CD14-positive monocyte (primary cell): ENCODE data around the gene GBX1. TPM values are rescaled to one million over a fixed set of nuclear protein-coding genes. Genes with fewer than 3 reads are reported as not detected.

Source experiments
- DNase-seq, 3 donors: peaks; one replicate each; pipeline ENCODE4 v3.0.0-alpha.2; 2011 to 2022
- H2AFZ ChIP-seq: 2 replicates; pipeline ENCODE4 v1.6.0; 2012; ENCODE audit warnings: mild to moderate bottlenecking, low read depth, low read length, inconsistent platforms; ENCODE audit not compliant: insufficient read depth, poor library complexity, severe bottlenecking
- H3K27ac ChIP-seq, 2 donors: 1 replicate in 1 of 2; 2 replicates in 1 of 2; pipeline ENCODE4 v1.5.1; 2012 to 2013; ENCODE audit warnings: low read length in 2 of 2, control low read depth in 1 of 2, inconsistent platforms in 1 of 2, low read depth in 1 of 2, mild to moderate bottlenecking in 1 of 2
- H3K27me3 ChIP-seq, 2 donors: one replicate each; pipeline versions ENCODE4 v1.6.0 to v1.6.1; 2011 to 2013; ENCODE audit warnings: low read length in 2 of 2; ENCODE audit not compliant: control insufficient read depth in 2 of 2, insufficient read depth in 2 of 2
- H3K36me3 ChIP-seq, 2 donors: replicated peaks in 1 of 2; 1 replicate in 1 of 2; 2 replicates in 1 of 2; pipeline versions ENCODE4 v1.5.1 to v1.6.1; 2012 to 2013; ENCODE audit warnings: low read length in 2 of 2, control low read depth in 1 of 2, inconsistent platforms in 1 of 2, mild to moderate bottlenecking in 1 of 2; ENCODE audit not compliant: insufficient read depth in 2 of 2, control insufficient read depth in 1 of 2
- H3K4me1 ChIP-seq, 2 donors: 1 replicate in 1 of 2; 2 replicates in 1 of 2; pipeline versions ENCODE4 v1.5.1 to v1.6.1; 2012 to 2013; ENCODE audit warnings: low read length in 2 of 2, control low read depth in 1 of 2, inconsistent platforms in 1 of 2, mild to moderate bottlenecking in 1 of 2, moderate library complexity in 1 of 2; ENCODE audit not compliant: insufficient read depth in 2 of 2, control insufficient read depth in 1 of 2
- H3K4me2 ChIP-seq: replicated peaks from 2 replicates; pipeline ENCODE3; 2012; ENCODE audit warnings: low read length, moderate library complexity, mild to moderate bottlenecking; ENCODE audit not compliant: poor library complexity, severe bottlenecking; ENCODE audit errors: extremely low read depth
- H3K4me3 ChIP-seq, 3 experiments: fragments of 200-600 bp in 1 of 3; sonication (generic) in 1 of 3; replicated peaks in 1 of 3; 1 replicate in 2 of 3; 2 replicates in 1 of 3; pipeline ENCODE4 v1.5.1; 2011 to 2013; ENCODE audit warnings: low read length in 3 of 3, mild to moderate bottlenecking in 3 of 3, control low read depth in 2 of 3, low read depth in 2 of 3, inconsistent platforms in 1 of 3, moderate library complexity in 1 of 3
- H3K79me2 ChIP-seq: 2 replicates; pipeline ENCODE4 v1.6.0; 2012; ENCODE audit warnings: mild to moderate bottlenecking, control low read depth, inconsistent platforms, low read length, moderate library complexity; ENCODE audit not compliant: insufficient read depth
- H3K9ac ChIP-seq: 2 replicates; pipeline ENCODE4 v1.6.0; 2017; ENCODE audit warnings: low read length, mild to moderate bottlenecking; ENCODE audit not compliant: insufficient read depth, poor library complexity, severe bottlenecking
- H3K9me3 ChIP-seq, 2 donors: replicated peaks in 1 of 2; 1 replicate in 1 of 2; 2 replicates in 1 of 2; pipeline versions ENCODE4 v1.5.1 to v1.6.1; 2012 to 2013; ENCODE audit warnings: low read length in 2 of 2, control low read depth in 1 of 2; ENCODE audit not compliant: control insufficient read depth in 1 of 2, insufficient read depth in 1 of 2
- H4K20me1 ChIP-seq: 2 replicates; pipeline ENCODE4 v1.6.0; 2012; ENCODE audit warnings: mild to moderate bottlenecking, low read length, control low read depth, moderate library complexity; ENCODE audit not compliant: insufficient read depth
- H3K27ac Mint-ChIP-seq, 7 donors: one replicate each; pipeline ENCODE4 v1.8.0; 2020; ENCODE audit warnings: mild to moderate bottlenecking in 7 of 7, mixed read lengths in 7 of 7, moderate library complexity in 6 of 7, inconsistent platforms in 2 of 7
- H3K27me3 Mint-ChIP-seq, 3 donors: one replicate each; pipeline ENCODE4 v1.8.0; 2021 to 2022; ENCODE audit warnings: low read depth in 3 of 3, mild to moderate bottlenecking in 3 of 3, mixed read lengths in 3 of 3, moderate library complexity in 3 of 3, inconsistent platforms in 1 of 3
- H3K36me3 Mint-ChIP-seq, 2 donors: one replicate each; pipeline ENCODE4 v1.8.0; 2020; ENCODE audit warnings: mixed read lengths in 2 of 2, inconsistent platforms in 1 of 2, mild to moderate bottlenecking in 1 of 2
- H3K4me1 Mint-ChIP-seq: one replicate; pipeline ENCODE4 v1.8.0; 2020; ENCODE audit warnings: mild to moderate bottlenecking, mixed read lengths
- H3K4me3 Mint-ChIP-seq, 2 donors: one replicate each; pipeline ENCODE4 v1.8.0; 2020; ENCODE audit warnings: mild to moderate bottlenecking in 2 of 2, mixed read lengths in 2 of 2, moderate library complexity in 1 of 2
- H3K9me3 Mint-ChIP-seq, 7 donors: one replicate each; pipeline ENCODE4 v1.8.0; 2020 to 2022; ENCODE audit warnings: mixed read lengths in 7 of 7, mild to moderate bottlenecking in 6 of 7, moderate library complexity in 6 of 7, inconsistent platforms in 2 of 7
- WGBS: methylation state at CpG from one replicate; pipeline ENCODE4 v1.1.5; 2013; ENCODE audit warnings: missing lambda C conversion rate; ENCODE audit not compliant: insufficient coverage; 5-methylcytosine and 5-hydroxymethylcytosine counted together
- intact Hi-C, 2 donors: fragments of 100-400 bp; cut with micrococcal nuclease; formaldehyde crosslinking; loops; one replicate each; pipeline versions ENCODE4 v1.15.0 to v1.15.1; 2023
- polyA plus RNA-seq, 3 donors: library from polyadenylated mRNA; depleted of rRNA in 1 of 3; unstranded in 2 of 3; stranded (reverse) in 1 of 3; fragments of 300-500 nt in 2 of 3; fragments of >200 nt in 1 of 3; fragmentation: Illumina TruSeq in 2 of 3; gene quantifications; 1 replicate in 2 of 3; 2 replicates in 1 of 3; pipeline ENCODE4 v1.2.3, GENCODE V29; 2012 to 2021
- TF ChIP-seq, protein P1 (sequence below): fragments of 200-600 bp; IDR thresholded peaks from one replicate; pipeline ENCODE4 v1.8.0; 2022; ENCODE audit warnings: antibody characterized with exemption, mild to moderate bottlenecking

The GBX1 gene
- polyA plus RNA-seq, 3 donors = not detected

DNA sequence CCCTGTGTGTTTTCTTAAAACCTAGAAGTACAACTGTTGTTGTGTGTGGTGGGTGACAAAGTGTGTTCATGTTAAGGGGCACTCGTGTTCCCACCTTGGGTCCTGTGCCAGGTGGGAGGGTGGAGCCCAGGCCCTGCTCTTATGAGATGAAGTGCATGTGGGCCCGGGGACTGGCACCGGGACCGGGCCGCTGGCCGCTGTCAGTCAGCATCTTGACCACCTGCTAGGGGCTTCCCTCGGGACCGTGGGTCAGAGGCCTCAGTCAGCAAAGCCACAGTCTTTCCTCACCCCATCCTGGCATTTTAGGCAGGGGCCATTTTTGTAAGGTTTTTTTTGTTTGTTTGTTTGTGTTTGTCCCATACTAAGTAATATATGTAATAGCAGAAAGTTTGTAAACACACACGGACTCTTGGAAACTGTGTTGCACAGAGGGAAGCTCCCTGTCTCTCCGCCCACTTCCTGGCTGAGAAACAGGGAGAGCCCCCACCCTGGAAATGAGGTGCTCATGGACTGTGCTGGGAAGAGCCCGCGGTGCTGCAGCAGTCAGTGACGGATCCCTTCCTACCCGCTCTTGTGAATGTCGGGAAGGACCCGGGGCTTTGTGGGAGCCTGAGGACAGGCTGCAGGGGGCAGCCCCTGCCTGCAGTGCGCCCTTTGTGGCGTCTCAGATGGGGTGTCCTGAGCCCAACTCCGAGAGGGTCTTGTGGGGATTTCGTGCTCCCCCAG, 67.8 kb downstream of the GBX1 start:
- 92% methylated on average over 15 of the region's 20 CpGs for WGBS

More for the DNA sequence above, 67.8 kb downstream of the GBX1 start:
- DNase-seq = no peak
- Mint-ChIP-seq H3K4me3 (no peak overlapping the region), H3K27ac (no peak overlapping the region), H3K27me3 (no peaks in the 10 kb centered on the region), H3K36me3 (peaks cover 14 to 17% of the 10 kb centered on the region in 2 donors), H3K9me3 (peaks cover 0 to 1% (median 0%) of the 10 kb centered on the region in 7 donors), H3K4me1 (peaks cover 9% of the 10 kb centered on the region)
- no peaks in the 10 kb centered on the region for H3K4me1 ChIP-seq
- intact Hi-C loops = loop anchor here in 1 of 2 donors (10.0 kb wide), 1 partner anchor 65 kb away; no protein-coding TSS in a partner anchor
- H3K9me3 ChIP-seq = no peaks in the 10 kb centered on the region
- H3K27me3 ChIP-seq = no peaks in the 10 kb centered on the region
- no peak overlapping the region for H3K27ac ChIP-seq
- H3K79me2 ChIP-seq = peaks cover 58% of the 10 kb centered on the region
- H3K9ac ChIP-seq = no peak overlapping the region
- H2AFZ ChIP-seq = no peak overlapping the region
- TF ChIP-seq, protein P1, sequence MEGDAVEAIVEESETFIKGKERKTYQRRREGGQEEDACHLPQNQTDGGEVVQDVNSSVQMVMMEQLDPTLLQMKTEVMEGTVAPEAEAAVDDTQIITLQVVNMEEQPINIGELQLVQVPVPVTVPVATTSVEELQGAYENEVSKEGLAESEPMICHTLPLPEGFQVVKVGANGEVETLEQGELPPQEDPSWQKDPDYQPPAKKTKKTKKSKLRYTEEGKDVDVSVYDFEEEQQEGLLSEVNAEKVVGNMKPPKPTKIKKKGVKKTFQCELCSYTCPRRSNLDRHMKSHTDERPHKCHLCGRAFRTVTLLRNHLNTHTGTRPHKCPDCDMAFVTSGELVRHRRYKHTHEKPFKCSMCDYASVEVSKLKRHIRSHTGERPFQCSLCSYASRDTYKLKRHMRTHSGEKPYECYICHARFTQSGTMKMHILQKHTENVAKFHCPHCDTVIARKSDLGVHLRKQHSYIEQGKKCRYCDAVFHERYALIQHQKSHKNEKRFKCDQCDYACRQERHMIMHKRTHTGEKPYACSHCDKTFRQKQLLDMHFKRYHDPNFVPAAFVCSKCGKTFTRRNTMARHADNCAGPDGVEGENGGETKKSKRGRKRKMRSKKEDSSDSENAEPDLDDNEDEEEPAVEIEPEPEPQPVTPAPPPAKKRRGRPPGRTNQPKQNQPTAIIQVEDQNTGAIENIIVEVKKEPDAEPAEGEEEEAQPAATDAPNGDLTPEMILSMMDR = no peak
- no peaks in the 10 kb centered on the region for H3K36me3 ChIP-seq
- no peak overlapping the region for H3K4me3 ChIP-seq
- no peak overlapping the region for H3K4me2 ChIP-seq
- peaks cover 100% of the 10 kb centered on the region for H4K20me1 ChIP-seq

Other genes starting within 250 kb of the GBX1 start
- not detected for gene KCNH2, start 189.4 kb downstream of the GBX1 start, polyA plus RNA-seq
- gene NOS3, start 176.7 kb downstream of the GBX1 start, polyA plus RNA-seq = under 1 TPM; 0.26 to 0.72 (median 0.39) TPM
- under 1 TPM in 2 of 3 donors, not detected in 1; 0.21 to 0.30 TPM for gene ATG9B, start 143.2 kb downstream of the GBX1 start, polyA plus RNA-seq
- gene ABCB8, start 139.2 kb downstream of the GBX1 start, polyA plus RNA-seq = 10 to 100 TPM in 1 of 3 donors, 1 to 10 TPM in 2; 9.3 to 19.9 (median 9.5) TPM
- gene ASIC3, start 119.2 kb downstream of the GBX1 start, polyA plus RNA-seq = 1 to 10 TPM in 1 of 3 donors, not detected in 2; 2.0 TPM
- gene CDK5, start 109.8 kb downstream of the GBX1 start, polyA plus RNA-seq = 10 to 100 TPM; 14.9 to 31.2 (median 24.9) TPM
- 100 to 1,000 TPM in 1 of 3 donors, 10 to 100 TPM in 2; 21.6 to 132 (median 23.8) TPM for gene SLC4A2, start 108.1 kb downstream of the GBX1 start, polyA plus RNA-seq
- gene FASTK, start 86.9 kb downstream of the GBX1 start, polyA plus RNA-seq = 100 to 1,000 TPM in 1 of 3 donors, 10 to 100 TPM in 2; 34.7 to 110 (median 38.6) TPM
- 10 to 100 TPM; 17.4 to 28.2 (median 19.8) TPM for gene TMUB1, start 84.2 kb downstream of the GBX1 start, polyA plus RNA-seq
- gene AGAP3, start 81.2 kb downstream of the GBX1 start, polyA plus RNA-seq = 100 to 1,000 TPM in 1 of 3 donors, 1 to 10 TPM in 2; 6.4 to 133 (median 6.8) TPM
- gene ASB10, start 19.6 kb upstream of the GBX1 start, polyA plus RNA-seq = not detected
- gene H2BK1, start 42.8 kb upstream of the GBX1 start, polyA plus RNA-seq = not detected
- gene ABCF2, start 59.5 kb upstream of the GBX1 start, polyA plus RNA-seq = 10 to 100 TPM; 18.0 to 22.0 (median 21.1) TPM
- gene CHPF2, start 64.8 kb upstream of the GBX1 start, polyA plus RNA-seq = 10 to 100 TPM; 34.4 to 38.0 (median 36.0) TPM
- 100 to 1,000 TPM; 104 to 183 (median 112) TPM for gene SMARCD3, start 81.0 kb upstream of the GBX1 start, polyA plus RNA-seq
- gene NUB1, start 174.1 kb upstream of the GBX1 start, polyA plus RNA-seq = 10 to 100 TPM; 32.0 to 39.2 (median 37.2) TPM
- gene WDR86, start 242.3 kb upstream of the GBX1 start, polyA plus RNA-seq = under 1 TPM; 0.11 to 0.30 (median 0.24) TPM